CD4-positive, alpha-beta T cell treated with Interleukin-4 for 1 hour (primary cell): ENCODE data around the gene NDUFV1.
A peak's percentile ranks its signal among the peaks of the same experiment; 100 is the strongest.
"Not testable (repeated sequence)": the region's sequence is repeated elsewhere in the genome, so short reads cannot be mapped to it uniquely, and the experiment has no call there.

ENCODE experiments used
- DNase-seq, 2 donors: peaks; one replicate each; pipeline ENCODE4 v3.0.0-alpha.2; 2020 to 2022

Gene NDUFV1

DNA sequence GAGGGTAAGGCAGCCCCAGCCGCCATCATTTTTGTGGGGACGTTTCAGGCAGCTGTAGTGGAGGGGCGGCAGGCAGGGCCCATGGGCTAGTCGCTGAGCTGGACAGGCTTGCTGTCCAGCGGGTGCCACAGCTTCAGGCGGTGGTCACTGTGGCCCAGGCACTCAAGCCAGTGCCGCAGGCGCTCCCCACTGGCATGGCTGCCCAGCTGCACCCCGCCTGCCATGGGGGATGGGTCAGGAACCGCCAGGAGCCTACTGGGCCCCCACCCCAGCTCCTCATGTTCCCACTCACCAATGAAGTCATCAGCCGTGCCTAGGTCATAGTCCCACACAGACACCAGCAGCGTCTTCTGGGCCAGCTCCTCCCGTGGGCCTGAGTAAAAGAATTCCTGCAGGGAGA lies 6.0 kb downstream of the NDUFV1 start:
- no peak for DNase-seq

DNA sequence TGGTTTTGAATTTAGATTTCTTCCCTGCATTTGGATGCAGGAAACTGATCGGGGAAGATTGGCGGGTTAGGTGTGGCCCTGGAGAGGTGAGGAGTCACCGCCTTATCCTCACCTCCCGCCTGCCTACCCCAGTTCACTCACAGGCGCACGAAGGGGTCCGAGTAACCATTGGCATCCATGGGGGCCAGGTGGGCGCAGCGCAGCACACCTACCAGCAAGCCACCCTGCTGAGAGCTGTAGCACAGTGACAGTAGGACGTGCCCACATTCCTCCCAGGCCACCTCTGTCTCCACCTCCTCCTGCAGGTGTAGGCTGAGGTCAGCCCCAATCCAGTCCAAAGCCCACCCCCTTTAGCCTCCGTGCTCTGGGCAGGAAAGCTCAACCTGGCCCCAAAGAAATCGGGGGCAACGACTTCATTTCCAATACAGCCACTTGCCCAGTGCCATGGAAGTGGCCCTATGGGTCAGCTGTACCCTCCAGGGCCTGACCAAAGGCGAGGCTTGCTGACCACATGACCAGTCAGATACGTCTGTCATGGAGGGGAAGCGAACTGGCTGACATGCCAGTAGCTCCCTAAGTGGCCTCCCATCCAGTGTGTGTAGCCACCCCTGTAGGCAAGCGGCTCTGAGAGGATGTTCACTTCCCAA lies 6.7 kb downstream of the NDUFV1 start:
- DNase-seq = no peak

DNA sequence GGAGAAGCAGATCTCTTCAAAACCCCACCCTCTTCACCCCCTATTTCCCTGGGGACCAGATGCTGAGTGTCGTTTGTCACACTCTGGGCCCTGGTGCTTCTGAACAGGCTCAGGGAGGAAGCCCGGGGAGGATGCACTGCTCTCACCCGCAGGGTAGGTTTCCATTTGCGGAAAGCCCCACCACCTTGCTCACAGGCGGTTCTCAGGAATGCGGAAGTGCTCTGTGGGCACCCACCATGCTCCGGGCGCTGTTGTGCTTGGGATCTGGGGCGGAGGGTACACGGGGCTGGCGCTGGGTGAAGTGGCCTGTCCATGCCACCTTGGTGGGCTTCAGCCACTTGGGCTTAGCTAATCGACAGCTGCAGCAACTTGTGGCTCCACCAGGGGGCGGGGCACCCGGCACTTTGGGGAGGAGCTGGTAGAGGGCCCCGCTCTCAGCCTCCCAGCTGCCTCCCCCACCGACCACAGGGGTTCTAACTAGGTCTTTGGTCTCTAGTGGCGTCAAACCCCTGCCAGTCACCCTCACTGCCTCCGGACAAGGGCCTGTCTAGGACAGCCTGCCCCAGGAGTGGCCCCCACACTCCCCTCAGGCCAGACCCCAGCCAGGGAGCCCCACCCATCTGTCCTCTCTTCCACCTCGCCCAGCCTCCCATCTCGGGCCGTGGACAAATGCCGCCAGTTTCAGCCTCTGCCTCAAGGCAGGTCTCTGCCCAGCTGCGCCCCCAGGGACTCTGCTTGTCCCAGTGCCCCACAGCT lies 7.4 kb downstream of the NDUFV1 start:
- DNase-seq = peak; percentile 92 to 95

DNA sequence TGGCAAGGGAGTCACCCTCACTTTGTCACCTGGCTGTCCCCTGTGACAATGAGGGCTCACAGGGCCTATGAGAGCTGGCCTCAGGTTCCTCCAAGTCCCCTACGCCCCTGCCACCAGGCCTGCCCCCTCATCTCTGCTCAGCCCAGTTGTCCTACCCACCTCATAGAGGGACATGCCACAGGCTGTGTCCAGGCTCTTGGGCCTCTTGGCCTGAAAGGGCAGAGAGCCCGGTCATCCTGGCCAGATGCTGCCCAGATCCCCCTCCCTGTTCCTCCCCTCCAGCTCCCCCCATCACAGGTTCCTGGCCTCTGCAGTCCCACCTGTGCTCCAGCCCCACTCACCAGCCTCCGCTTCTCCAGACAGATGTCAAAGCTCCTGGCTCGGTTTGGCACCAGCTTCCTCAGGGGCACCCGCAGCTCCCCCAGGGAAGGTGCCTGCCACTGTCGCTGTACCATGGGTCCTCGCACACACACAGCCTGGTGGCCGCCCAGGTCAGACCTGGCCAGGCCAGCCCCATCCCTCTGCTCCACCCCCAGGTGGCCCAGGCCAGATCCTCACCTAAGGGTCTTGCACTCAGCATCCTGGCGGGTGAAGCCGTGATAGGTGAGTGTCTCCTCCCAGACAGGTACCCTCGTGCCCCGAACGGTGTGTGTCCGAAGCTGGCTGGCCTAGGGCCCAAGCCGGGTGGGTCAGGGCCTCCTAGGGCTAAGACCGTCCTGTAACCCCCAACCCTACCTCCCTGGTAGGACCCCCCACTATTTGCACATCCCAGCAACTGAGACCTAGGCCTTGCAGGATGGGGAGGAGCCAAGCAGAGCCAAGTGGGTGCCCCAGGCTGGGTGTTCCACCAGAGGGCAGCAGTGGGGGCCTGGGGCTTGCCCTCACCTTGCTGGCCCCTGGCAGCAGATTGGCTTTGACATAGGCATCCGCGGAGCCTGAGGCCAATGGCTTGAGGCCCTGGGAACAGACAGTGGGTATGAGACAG lies 8.3 kb downstream of the NDUFV1 start:
- peak; percentile 56 to 62 for DNase-seq

DNA sequence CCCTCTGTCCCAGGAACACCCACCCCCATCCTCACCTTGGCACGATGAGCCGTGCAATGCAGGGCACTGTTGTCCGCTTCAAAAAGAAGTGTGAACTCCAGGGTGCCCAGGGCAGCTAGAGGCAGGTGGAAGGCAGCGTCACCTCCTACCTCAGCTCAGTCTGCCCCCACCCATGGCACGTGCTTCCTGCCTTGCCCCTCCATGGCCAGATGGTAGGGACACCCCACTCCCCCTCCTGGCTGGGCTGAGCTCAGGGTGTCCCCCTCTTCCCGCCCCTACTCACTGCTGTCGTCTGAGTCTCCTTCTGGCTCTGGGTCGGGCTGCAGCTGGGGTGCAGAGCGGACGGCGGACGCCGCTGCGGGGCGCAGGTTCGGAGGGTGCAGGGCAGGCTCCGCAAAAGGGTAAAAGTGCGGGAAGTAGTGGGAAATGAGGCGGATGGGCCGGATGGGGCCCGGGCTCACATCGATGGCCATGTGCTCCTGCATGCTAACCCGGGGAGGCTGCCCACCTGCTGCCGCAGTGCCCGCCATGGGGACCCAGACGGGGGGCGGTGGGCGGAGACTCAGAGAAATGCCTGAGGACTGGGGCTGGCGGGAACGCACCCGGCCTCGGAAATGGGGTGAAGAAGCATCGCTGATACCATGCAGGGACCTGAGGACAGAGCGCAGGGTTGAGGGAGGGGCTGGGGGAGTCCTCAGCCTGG lies 9.1 kb downstream of the NDUFV1 start:
- peak in 1 of 2 donors; percentile 42 for DNase-seq

DNA sequence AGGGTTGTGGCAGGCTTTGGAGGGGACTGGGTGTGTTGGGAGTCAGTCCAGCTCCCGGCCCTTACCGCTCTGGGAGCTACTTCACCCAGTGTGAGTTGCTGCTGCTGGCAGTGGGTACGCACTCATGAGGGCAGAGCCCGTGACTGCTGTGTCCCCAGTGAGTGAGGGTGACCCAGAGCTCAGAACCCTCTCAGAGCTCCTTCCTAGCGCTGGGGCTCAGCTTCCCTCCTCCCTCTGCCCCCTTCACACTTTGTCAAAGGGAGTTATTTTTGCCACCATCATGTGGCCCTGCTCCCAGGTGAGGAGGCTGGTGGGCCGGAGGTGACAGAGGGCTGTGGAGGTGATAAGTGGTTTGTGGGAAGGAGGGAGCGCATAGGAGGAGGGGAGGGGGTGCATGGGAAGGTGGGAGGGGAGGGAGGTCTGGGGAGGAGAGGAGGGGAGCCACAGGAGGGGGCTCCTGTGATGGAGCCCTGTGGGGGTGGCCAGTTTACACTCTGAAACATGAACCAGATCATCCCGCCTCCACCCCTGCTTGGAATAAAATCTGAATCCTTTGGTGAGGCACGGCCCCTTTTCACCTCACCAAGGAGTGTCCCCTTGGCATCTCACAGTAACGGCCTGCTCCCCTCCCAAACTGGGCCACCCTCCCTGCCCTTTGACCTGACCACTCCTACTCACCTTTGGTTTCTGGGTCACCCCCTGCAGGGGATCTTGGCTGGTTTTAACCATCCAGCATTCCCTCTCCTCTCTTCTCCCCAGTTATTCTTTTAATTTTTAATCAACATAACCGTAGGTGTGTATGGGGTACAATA lies 9.9 kb downstream of the NDUFV1 start:
- no peak for DNase-seq

DNA sequence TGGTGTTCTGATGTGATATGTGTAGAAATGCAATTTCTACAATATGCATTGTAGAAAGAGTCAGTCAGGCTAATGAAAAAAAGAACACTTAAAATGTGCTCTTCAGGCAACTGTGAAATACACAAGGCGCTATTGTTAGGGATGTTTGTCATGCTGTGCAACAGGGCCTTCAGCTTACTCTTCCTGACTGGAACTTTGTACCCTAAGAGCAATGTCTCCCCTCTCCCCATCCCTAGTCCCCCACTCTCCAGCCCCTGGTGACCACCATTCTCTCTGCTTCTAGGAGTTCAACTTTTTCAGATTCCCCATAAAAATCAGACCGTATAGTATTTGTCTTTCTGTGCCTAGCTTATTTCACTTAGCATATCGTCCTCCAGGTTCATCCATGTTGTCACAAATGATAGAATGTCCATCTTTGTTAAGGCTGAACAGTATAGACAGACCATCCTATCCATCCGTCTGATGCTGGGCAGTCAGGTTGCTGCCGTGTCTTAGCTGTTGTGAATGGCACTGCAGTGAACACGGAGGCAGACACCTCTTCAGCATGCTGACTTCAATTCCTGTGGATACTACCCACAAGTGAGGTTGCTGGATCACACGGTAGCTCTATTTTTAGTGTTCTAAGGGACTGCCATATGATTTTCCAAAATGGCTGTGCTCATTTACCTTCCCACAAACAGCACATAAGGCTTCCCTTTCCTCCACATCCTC lies 10.7 kb downstream of the NDUFV1 start:
- DNase-seq = no peak

DNA sequence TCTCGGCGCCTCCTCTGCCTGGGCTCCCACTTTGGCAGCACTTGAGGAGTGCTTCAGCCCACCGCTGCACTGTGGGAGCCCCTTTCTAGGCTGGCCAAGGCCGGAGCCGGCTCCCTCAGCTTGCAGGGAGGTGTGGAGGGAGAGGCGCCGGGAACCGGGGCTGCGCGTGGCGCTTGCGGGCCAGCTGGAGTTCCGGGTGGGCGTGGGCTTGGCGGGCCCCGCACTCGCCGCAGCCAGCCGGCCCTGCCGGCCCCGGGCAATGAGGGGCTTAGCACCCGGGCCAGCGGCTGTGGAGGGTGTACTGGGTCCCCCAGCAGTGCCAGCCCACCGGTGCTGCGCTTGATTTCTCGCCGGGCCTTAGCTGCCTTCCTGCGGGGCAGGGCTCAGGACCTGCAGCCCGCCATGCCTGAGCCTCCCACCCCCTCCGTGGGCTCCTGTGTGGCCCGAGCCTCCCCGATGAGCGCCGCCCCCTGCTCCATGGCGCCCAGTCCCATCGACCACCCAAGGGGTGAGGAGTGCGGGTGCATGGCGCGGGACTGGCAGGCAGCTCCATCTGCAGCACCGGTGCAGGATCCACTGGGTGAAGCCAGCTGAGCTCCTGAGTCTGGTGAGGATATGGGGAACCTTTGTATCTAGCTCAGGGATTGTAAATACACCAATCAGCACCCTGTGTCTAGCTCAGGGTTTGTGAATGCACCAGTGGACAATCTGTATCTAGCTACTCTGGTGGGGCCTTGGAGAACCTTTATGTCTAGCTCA lies 12.3 kb downstream of the NDUFV1 start:
- DNase-seq = not testable (repeated sequence)

DNA sequence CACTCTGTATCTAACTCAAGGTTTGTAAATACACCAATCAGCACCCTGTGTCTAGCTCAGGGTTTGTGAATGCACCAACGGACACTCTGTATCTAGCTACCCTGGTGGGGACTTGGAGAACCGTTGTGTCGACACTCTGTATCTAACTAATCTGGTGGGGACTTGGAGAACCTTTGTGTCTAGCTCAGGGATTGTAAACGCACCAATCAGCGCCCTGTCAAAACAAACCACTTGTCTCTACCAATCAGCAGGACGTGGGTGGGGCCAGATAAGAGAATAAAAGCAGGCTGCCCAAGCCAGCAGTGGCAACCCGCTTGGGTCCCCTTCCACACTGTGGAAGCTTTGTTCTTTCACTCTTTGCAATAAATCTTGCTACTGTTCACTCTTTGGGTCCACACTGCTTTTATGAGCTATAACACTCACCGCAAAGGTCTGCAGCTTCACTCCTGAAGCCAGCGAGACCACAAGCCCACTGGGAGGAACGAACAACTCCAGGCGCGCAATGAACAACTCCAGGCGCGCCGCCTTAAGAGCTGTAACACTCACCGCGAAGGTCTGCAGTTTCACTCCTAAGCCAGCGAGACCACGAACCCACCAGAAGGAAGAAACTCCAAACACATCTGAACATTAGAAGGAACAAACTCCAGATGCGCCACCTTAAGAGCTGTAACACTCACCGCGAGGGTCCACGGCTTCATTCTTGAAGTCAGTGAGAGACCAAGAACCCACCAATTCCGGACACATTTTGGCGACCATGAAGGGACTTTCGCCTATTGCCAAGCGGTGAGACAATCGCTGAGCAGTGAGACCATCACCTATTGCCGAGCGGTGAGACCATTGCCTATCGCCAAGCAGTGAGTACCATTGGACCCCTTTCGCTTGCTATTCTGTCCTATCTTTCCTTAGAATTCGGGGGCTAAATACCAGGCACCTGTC lies 13.2 kb downstream of the NDUFV1 start:
- not testable (repeated sequence) for DNase-seq

DNA sequence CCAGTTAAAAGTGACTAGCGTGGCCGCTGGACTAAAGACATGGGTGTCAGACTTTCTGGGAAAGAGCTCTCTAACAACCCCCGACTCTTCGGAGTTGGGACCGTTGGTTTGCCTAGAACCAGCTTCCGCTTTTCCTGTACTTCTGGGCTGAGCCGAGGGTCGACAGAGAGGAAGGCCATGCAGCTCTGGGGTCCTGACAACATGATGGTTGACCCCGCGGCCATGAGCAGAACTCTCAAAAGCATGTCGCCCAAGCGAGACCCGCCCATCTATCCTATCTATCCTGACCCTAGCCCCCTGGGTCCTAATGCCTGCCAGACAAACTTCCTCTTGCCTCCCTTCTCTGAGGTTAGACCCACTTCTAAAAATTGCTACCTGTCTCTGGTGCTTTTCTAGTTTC lies 13.9 kb downstream of the NDUFV1 start:
- DNase-seq = not testable (repeated sequence)

DNA sequence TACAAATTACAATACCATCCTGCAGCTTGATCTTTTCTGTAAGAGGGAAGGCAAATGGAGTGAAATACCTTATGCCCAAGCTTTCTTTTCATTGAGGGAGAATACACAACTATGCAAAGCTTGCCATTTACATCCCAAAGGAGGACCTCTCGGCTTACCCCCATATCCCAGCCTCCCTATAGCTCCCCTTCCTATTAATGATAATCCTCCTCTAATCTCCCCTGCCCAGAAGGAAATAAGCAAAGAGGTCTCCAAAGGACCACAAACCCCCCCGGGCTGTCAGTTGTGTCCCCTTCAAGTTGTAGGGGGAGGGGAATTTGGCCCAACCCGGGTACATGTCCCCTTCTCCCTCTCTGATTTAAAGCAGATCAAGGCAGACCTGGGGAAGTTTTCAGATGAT lies 15.2 kb downstream of the NDUFV1 start:
- DNase-seq = not testable (repeated sequence)

DNA sequence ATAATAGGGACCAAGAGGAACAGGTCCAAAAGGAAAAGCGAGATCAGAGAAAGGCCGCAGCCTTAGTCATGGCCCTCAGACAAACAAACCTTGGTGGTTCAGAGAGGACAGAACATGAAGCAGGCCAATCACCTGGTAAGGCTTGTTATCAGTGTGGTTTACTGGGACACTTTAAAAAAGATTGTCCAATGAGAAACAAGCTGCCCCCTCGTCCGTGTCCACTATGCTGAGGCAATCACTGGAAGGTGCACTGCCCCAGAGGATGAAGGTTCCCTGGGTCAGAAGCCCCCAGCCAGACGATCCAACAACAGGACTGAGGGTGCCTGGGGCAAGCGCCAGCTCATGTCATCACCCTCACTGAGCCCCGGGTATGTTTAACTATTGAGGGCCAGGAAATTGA lies 16.2 kb downstream of the NDUFV1 start:
- not testable (repeated sequence) for DNase-seq

DNA sequence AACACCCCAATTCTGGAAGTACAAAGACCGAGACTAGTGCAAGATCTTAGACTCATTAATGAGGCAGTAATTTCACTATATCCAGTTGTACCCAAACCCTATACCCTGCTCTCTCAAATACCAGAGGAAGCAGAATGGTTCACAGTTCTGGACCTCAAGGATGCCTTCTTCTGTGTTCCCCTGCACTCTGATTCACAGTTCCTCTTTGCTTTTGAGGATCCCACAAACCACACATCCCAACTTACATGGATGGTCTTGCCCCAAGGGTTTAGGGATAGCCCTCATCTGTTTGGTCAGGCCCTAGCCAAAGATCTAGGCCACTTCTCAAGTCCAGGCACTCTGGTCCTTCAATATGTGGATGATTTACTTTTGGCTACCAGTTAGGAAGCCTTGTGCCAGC lies 17.1 kb downstream of the NDUFV1 start:
- DNase-seq = not testable (repeated sequence)

DNA sequence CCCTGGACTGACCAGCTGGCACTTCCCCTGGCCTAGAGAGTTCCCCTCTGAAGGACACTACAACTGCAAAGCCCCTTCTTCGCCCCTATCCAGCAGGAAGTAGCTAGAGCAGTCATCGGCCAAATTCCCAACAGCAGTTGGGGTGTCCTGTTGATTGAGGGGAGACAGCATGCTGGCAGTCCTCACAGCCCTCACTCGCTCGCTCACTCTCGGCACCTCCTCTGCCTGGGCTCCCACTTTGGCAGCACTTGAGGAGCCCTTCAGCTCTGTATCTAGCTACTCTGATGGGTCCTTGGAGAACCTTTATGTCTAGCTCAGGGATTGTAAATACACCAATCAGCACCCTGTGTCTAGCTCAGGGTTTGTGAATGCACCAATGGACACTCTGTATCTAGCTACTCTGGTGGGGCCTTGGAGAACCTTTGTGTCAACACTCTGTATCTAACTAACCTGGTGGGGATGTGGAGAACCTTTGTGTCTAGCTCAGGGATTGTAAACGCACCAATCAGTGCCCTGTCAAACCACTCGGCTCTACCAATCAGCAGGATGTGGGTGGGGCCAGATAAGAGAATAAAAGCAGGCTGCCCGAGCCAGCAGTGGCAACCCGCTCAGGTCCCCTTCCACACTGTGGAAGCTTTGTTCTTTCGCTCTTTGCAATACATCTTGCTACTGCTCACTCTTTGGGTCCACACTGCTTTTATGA lies 19.5 kb downstream of the NDUFV1 start:
- DNase-seq = not testable (repeated sequence)

DNA sequence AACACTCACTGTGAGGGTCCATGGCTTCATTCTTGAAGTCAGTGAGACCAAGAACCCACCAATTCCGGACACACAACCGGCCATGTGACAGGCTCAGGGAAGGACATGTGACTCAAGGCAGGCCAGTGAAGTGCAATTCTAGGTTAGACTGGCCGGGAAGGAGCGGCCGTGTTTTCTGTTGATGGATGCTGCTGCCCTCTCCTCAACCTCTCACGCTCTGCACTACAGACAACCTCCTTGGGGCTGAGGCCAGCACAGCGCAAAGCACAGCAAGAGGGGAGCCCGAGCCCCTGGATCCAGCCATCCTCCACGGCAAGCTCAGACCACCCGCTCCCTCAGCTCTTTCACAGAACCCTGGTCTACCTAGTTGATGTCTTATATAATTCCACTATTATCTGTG lies 20.2 kb downstream of the NDUFV1 start:
- DNase-seq = no peak

DNA sequence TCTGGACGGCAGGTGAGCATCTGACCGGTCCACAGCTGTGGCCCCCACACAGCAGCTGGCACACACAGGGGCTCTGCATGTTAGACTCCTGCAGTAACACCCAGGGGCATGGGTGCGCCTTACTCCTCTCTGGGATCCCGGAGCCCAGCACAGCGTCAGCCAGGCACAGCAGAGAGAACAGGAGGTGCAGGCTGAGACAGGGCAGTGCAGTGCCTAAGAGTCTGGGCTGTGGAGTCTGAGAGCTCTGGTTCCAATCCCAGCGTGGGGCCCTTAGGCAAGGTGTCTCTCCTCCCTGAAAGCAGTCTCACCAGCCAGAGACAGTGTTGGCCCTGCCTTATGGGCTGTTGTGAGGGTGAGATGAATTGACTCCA lies 20.7 kb downstream of the NDUFV1 start:
- no peak for DNase-seq

DNA sequence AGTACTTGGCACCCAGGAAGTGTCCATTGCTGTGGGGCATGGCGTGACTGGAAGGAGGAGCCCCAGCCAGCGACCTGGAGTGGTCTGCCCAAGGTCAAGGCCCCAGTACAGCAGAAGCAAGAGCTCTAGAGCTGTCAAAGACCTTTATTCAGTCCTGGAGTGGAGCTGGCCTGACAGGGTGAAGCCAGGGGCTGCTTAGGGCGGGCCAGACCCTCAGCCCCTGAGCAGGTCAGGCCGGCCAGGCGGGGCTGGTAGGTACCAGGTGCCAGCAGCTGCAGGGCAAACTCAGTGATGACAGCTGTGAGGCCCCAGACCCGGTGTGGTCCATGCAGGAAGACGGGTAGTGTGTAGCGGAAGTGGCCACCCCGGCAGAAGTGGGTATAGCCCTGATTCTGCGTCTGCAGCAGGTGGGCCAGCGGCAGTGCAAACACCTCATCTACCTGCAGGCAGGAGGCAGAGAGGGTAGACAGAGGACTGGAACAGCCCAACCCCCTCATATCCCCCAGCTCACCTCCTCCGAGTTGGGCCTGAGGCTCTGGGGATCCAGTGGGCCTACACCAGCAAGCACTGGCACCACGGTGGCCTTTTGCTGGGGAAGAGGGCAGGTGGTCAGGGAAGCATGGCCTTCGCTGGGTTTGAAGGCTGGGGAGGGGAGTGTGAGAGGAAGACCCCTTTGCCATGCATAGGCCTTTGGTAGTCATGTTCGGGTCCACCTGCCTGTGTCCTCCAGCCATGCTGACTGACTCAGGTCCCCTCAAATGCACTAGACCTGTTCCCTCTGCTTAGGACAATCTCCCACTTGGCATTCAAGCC lies 21.3 kb downstream of the NDUFV1 start:
- DNase-seq = no peak
